ENCODE data around the gene HECA. TPM values are rescaled to one million over a fixed set of nuclear protein-coding genes. Genes with fewer than 3 reads are reported as not detected.

The HECA gene
- total RNA-seq = 50.1 and 53.9 TPM in 2 replicates

- TF ChIP-seq CTCF (IDR thresholded peaks at IDR 0.05; ENCODE audit: extremely low read depth, low read depth, low read length) = no peak
- H3K9me3 ChIP-seq (ENCODE audit: low read depth, low read length) = no peaks in the 10 kb centered on the region
- peaks cover 35% of the 10 kb centered on the region for H3K79me2 ChIP-seq (ENCODE audit: insufficient read depth, low read length)
- peak within 1 kb of the TSS; percentile 98 for H2AFZ ChIP-seq (ENCODE audit: low read length)
- H4K20me1 ChIP-seq (ENCODE audit: insufficient read depth, low read length) = peaks cover 12% of the 10 kb centered on the region
- DNase-seq (ENCODE audit: insufficient read length, low spot score, missing footprints) = peak; percentile 98
- no peaks in the 10 kb centered on the region for H3K27me3 ChIP-seq (ENCODE audit: insufficient read depth, low read length)
- peaks cover 2% of the 10 kb centered on the region for H3K4me1 ChIP-seq (ENCODE audit: insufficient read depth, low read length)
- no peaks in the 10 kb centered on the region for H3K36me3 ChIP-seq (ENCODE audit: insufficient read depth, low read length)
- H3K4me2 ChIP-seq (ENCODE audit: insufficient read depth, low read length) = peak within 1 kb of the TSS; percentile 98
- H3K27ac ChIP-seq (ENCODE audit: low read depth, low read length) = peak within 1 kb of the TSS; percentile 78
- H3K4me3 ChIP-seq (ENCODE audit: insufficient read depth, low read length) = peak within 1 kb of the TSS; percentile 89
Measured at GRCh38 chr6:139134817-139135577, at the start of gene HECA. TSS of gene HECA (plus strand) at chr6:139135080. CDS start at chr6:139135397, 317 bp downstream.

GRCh38 chr6:139091826-139092225 lies 43.1 kb upstream of the HECA start:
- H3K36me3 ChIP-seq (ENCODE audit: insufficient read depth, low read length) = no peaks in the 10 kb centered on the region
- no peaks in the 10 kb centered on the region for H3K9me3 ChIP-seq (ENCODE audit: low read depth, low read length)
- TF ChIP-seq CTCF (IDR thresholded peaks at IDR 0.05; ENCODE audit: extremely low read depth, low read depth, low read length) = no peak
- no peak overlapping the region for H3K27ac ChIP-seq (ENCODE audit: low read depth, low read length)
- H3K4me2 ChIP-seq (ENCODE audit: insufficient read depth, low read length) = no peak overlapping the region
- no peaks in the 10 kb centered on the region for H3K27me3 ChIP-seq (ENCODE audit: insufficient read depth, low read length)
- no peak overlapping the region for H3K4me3 ChIP-seq (ENCODE audit: insufficient read depth, low read length)
- H3K4me1 ChIP-seq (ENCODE audit: insufficient read depth, low read length) = no peaks in the 10 kb centered on the region
- DNase-seq (ENCODE audit: insufficient read length, low spot score, missing footprints) = peak; percentile 52
- no peak overlapping the region for H2AFZ ChIP-seq (ENCODE audit: low read length)
- no peaks in the 10 kb centered on the region for H3K79me2 ChIP-seq (ENCODE audit: insufficient read depth, low read length)
- H4K20me1 ChIP-seq (ENCODE audit: insufficient read depth, low read length) = no peaks in the 10 kb centered on the region

GRCh38 chr6:139099984-139100383 lies 34.9 kb upstream of the HECA start:
- no peak overlapping the region for H3K4me3 ChIP-seq (ENCODE audit: insufficient read depth, low read length)
- H3K4me1 ChIP-seq (ENCODE audit: insufficient read depth, low read length) = no peaks in the 10 kb centered on the region
- no peaks in the 10 kb centered on the region for H4K20me1 ChIP-seq (ENCODE audit: insufficient read depth, low read length)
- no peak for DNase-seq (ENCODE audit: insufficient read length, low spot score, missing footprints)
- H3K27me3 ChIP-seq (ENCODE audit: insufficient read depth, low read length) = no peaks in the 10 kb centered on the region
- H3K4me2 ChIP-seq (ENCODE audit: insufficient read depth, low read length) = no peak overlapping the region
- H2AFZ ChIP-seq (ENCODE audit: low read length) = no peak overlapping the region
- H3K9me3 ChIP-seq (ENCODE audit: low read depth, low read length) = no peaks in the 10 kb centered on the region
- no peak overlapping the region for H3K27ac ChIP-seq (ENCODE audit: low read depth, low read length)
- H3K79me2 ChIP-seq (ENCODE audit: insufficient read depth, low read length) = no peaks in the 10 kb centered on the region
- no peak for TF ChIP-seq CTCF (IDR thresholded peaks at IDR 0.05; ENCODE audit: extremely low read depth, low read depth, low read length)
- no peaks in the 10 kb centered on the region for H3K36me3 ChIP-seq (ENCODE audit: insufficient read depth, low read length)

GRCh38 chr6:139107051-139107450 lies 27.8 kb upstream of the HECA start:
- no peak overlapping the region for H3K4me2 ChIP-seq (ENCODE audit: insufficient read depth, low read length)
- H2AFZ ChIP-seq (ENCODE audit: low read length) = no peak overlapping the region
- H3K36me3 ChIP-seq (ENCODE audit: insufficient read depth, low read length) = no peaks in the 10 kb centered on the region
- H4K20me1 ChIP-seq (ENCODE audit: insufficient read depth, low read length) = no peaks in the 10 kb centered on the region
- TF ChIP-seq CTCF (IDR thresholded peaks at IDR 0.05; ENCODE audit: extremely low read depth, low read depth, low read length) = no peak
- DNase-seq (ENCODE audit: insufficient read length, low spot score, missing footprints) = no peak
- no peaks in the 10 kb centered on the region for H3K9me3 ChIP-seq (ENCODE audit: low read depth, low read length)
- H3K27ac ChIP-seq (ENCODE audit: low read depth, low read length) = no peak overlapping the region
- no peaks in the 10 kb centered on the region for H3K27me3 ChIP-seq (ENCODE audit: insufficient read depth, low read length)
- H3K4me1 ChIP-seq (ENCODE audit: insufficient read depth, low read length) = no peaks in the 10 kb centered on the region
- H3K4me3 ChIP-seq (ENCODE audit: insufficient read depth, low read length) = no peak overlapping the region
- H3K79me2 ChIP-seq (ENCODE audit: insufficient read depth, low read length) = no peaks in the 10 kb centered on the region

All from osteoblast (primary cell).